Gastrocnemius medialis (tissue), 4 donors: ENCODE data around the gene EHBP1L1. TPM values are rescaled to one million over a fixed set of nuclear protein-coding genes. Genes with fewer than 3 reads are reported as not detected.

Source experiments
- ATAC-seq, 2 donors: fragments of 150-250 bp; one replicate each; pipeline ENCODE4 v1.9.1; 2016
- DNase-seq, 2 donors: peaks; one replicate each; pipeline ENCODE4 v3.0.0-alpha.2; 2019
- H3K27ac ChIP-seq, 4 donors: fragments of 200-600 bp; sonication (generic); 1 replicate in 1 of 4; 2 replicates in 3 of 4; pipeline ENCODE4 v1.5.1; 2016 to 2018; ENCODE audit warnings: mild to moderate bottlenecking in 2 of 4, moderate library complexity in 1 of 4
- H3K27me3 ChIP-seq, 3 donors: fragments of 200-600 bp; sonication (generic) in 2 of 3; 1 replicate in 1 of 3; 2 replicates in 2 of 3; pipeline versions ENCODE4 v1.5.1 to v1.6.0; 2016 to 2019; ENCODE audit warnings: mild to moderate bottlenecking in 1 of 3, moderate library complexity in 1 of 3
- H3K36me3 ChIP-seq, 2 donors: fragments of 200-600 bp; sonication (generic) in 1 of 2; one replicate each; pipeline ENCODE4 v1.5.1; 2017 to 2018
- H3K4me1 ChIP-seq, 2 donors: fragments of 200-600 bp; sonication (generic) in 1 of 2; one replicate each; pipeline ENCODE4 v1.5.1; 2016 to 2017; ENCODE audit warnings: mild to moderate bottlenecking in 2 of 2
- H3K4me3 ChIP-seq, 4 donors: fragments of 200-600 bp; sonication (generic) in 3 of 4; 1 replicate in 1 of 4; 2 replicates in 3 of 4; pipeline ENCODE4 v1.5.1; 2016 to 2019; ENCODE audit warnings: mild to moderate bottlenecking in 2 of 4
- H3K9me3 ChIP-seq, 3 donors: fragments of 200-600 bp; sonication (generic) in 2 of 3; 1 replicate in 1 of 3; 2 replicates in 2 of 3; pipeline ENCODE4 v1.5.1; 2016 to 2019
- POLR2A ChIP-seq, 2 donors: fragments of 450-650 bp; IDR thresholded peaks; one replicate each; pipeline ENCODE4 v1.6.1; 2017; ENCODE audit warnings: antibody characterized with exemption in 2 of 2, mild to moderate bottlenecking in 2 of 2, moderate library complexity in 2 of 2
- in situ Hi-C, 4 donors: fragments of 200-750 bp; cut with MboI; loops; one replicate each; pipeline versions ENCODE4 v1.15.0 to v1.8.0; 2017; ENCODE audit warnings: low sequenced_read_pairs in 4 of 4
- intact Hi-C: fragments of 100-400 bp; cut with DNase I; formaldehyde crosslinking; loops from one replicate; pipeline ENCODE4 v1.15.1; 2023; ENCODE audit warnings: low total_unique reads
- total RNA-seq, 4 donors: library from RNA; depleted of rRNA; stranded (reverse); fragments of >200 nt; gene quantifications; one replicate each; pipeline versions ENCODE4 v1.1.0 to v1.2.3, GENCODE V29; 2016
- TF ChIP-seq, protein P1 (sequence below), 5 experiments: fragments of 450-650 bp in 3 of 5; fragments of 200-600 bp in 2 of 5; sonication (generic) in 2 of 5; IDR thresholded peaks in 4 of 5; conservative IDR thresholded peaks in 1 of 5; 1 replicate in 4 of 5; 2 replicates in 1 of 5; pipeline ENCODE4 v1.5.1; 2016 to 2019; ENCODE audit warnings: antibody characterized with exemption in 5 of 5, mild to moderate bottlenecking in 3 of 5, moderate library complexity in 3 of 5

The EHBP1L1 gene
- total RNA-seq, 4 donors from 2014 or later, result 191 to 374 (median 250) TPM

DNA sequence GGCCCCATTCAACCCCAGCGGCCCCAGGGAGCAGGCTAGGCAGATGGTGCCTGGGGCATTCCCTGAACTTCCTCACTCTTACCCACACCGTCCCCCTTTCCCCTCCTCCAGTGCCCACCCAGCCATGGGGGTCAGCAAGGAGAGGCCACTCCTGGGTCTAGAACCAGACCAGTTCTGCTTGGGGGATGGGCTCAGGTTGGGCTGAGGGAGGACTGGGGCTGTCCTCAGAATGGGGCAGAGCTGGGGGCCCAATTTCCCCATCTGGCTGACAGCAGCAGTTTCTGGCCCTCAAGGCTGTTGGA lies 38.6 kb upstream of the EHBP1L1 start:
- intact Hi-C loops (no loop called here), in situ Hi-C loops (no loop called here)
- H3K9me3 ChIP-seq, result no peaks in the 10 kb centered on the region
- peaks cover 7 to 16% of the 10 kb centered on the region in 2 donors for H3K4me1 ChIP-seq
- no peaks in the 10 kb centered on the region for H3K27me3 ChIP-seq
- ATAC-seq (no peak), DNase-seq (no peak)
- peaks cover 0 to 39% of the 10 kb centered on the region in 2 donors for H3K36me3 ChIP-seq
- H3K4me3 ChIP-seq, result no peak overlapping the region
- H3K27ac ChIP-seq, result no peak overlapping the region
- TF ChIP-seq, protein P1, sequence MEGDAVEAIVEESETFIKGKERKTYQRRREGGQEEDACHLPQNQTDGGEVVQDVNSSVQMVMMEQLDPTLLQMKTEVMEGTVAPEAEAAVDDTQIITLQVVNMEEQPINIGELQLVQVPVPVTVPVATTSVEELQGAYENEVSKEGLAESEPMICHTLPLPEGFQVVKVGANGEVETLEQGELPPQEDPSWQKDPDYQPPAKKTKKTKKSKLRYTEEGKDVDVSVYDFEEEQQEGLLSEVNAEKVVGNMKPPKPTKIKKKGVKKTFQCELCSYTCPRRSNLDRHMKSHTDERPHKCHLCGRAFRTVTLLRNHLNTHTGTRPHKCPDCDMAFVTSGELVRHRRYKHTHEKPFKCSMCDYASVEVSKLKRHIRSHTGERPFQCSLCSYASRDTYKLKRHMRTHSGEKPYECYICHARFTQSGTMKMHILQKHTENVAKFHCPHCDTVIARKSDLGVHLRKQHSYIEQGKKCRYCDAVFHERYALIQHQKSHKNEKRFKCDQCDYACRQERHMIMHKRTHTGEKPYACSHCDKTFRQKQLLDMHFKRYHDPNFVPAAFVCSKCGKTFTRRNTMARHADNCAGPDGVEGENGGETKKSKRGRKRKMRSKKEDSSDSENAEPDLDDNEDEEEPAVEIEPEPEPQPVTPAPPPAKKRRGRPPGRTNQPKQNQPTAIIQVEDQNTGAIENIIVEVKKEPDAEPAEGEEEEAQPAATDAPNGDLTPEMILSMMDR (IDR thresholded peaks at IDR 0.05 in 4 of 5, conservative IDR thresholded peaks at IDR 0.05 in 1 of 5), result no peak

DNA sequence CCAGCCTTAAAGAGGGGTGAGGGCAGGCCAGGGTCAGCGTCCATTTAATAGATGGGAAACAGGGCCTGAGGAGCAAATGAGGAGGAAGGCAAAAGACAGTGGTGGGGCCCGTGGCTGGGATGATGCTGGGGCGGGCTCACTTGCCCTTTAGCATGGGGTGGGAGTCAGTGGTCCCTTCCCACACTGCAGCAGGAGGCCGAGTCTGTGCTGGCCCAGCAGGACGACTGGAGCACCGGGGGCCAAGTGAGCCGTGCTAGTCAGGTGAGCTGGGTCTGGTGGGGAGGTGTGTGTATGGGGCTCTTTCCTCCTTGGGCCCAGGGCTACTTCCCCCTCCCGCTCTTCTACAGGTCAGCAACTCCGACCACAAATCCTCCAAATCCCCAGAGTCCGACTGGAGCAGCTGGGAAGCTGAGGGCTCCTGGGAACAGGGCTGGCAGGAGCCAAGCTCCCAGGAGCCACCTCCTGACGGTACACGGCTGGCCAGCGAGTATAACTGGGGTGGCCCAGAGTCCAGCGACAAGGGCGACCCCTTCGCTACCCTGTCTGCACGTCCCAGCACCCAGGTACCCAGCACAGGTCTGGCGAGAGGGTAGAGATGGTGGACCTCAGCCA lies 38.1 kb upstream of the EHBP1L1 start:
- DNase-seq, result no peak
- Histone ChIP-seq H3K27me3 (no peaks in the 10 kb centered on the region), H3K4me1 (peaks cover 7 to 16% of the 10 kb centered on the region in 2 donors), H3K9me3 (no peaks in the 10 kb centered on the region), H3K4me3 (no peak overlapping the region), H3K27ac (no peak overlapping the region), H3K36me3 (peaks cover 0 to 34% of the 10 kb centered on the region in 2 donors)
- intact Hi-C loops (no loop called here), in situ Hi-C loops (no loop called here)
- ATAC-seq, result no peak
- TF ChIP-seq, protein P1 (IDR thresholded peaks at IDR 0.05 in 4 of 5, conservative IDR thresholded peaks at IDR 0.05 in 1 of 5), result no peak
- TF ChIP-seq POLR2A (IDR thresholded peaks at IDR 0.05), result no peak

DNA sequence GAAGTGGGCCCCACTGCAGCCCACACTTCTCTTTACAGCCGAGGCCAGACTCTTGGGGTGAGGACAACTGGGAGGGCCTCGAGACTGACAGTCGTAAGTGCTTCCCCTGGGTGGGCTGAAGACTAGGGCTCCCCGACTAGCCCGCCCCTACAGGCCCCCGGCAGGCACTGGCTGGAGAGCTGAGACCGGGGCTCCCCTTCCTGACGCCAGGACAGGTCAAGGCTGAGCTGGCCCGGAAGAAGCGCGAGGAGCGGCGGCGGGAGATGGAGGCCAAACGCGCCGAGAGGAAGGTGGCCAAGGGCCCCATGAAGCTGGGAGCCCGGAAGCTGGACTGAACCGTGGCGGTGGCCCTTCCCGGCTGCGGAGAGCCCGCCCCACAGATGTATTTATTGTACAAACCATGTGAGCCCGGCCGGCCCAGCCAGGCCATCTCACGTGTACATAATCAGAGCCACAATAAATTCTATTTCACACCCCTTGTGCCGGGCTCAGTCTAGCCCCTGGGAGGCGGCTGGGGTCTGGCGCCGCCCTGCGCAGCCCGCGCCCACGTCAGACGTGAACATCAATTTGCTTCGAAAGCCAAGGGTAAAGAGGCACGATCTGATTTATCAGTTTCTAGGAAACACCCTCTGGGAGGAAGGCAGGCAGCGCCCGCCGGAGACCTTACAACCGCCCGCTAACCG lies 37.5 kb upstream of the EHBP1L1 start:
- no peak for ATAC-seq

DNA sequence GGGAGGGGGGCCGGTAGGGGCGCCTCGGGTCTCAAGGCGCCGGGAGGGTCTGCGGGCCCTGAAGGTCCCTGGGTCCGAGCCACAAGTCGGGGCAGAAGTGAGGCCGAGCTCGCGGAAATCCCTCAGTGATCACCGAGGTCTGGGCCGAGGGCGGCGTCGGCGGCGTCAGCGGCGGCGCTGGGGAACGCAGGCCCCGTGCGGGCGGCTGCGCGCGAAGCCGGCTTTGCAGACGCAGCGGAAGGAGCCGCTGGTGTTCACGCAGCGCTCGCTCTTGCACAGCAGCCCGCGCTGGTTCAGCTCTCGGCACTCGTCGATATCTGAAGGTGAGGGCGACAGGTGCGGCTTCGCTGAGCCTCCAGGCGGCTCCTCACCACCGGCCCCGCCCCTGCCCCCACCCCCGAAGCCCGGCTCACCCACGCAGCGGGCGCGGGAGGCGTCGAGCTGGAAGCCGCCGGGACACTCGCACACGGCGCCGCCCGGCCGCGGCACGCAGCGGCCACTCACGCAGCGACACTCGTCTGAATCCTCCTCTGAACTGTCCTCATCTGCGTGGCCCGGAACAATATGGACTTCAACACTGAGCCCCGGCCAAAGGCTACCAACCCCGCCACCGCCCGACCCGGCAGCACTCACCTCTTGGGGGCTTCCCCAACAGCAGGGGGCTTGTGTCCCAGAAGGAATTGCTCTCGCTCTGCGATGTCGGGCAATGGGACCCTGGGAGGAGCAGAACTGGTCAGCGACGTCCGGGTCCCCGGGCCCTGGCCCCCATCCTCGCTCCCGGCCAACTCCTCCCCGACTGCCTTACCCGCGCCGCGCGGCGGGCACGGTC lies 36.7 kb upstream of the EHBP1L1 start:
- H3K4me3 ChIP-seq, result no peak overlapping the region
- intact Hi-C loops (no loop called here), in situ Hi-C loops (no loop called here)
- H3K4me1 ChIP-seq, result peaks cover 7 to 16% of the 10 kb centered on the region in 2 donors
- peaks cover 0 to 24% of the 10 kb centered on the region in 2 donors for H3K36me3 ChIP-seq
- no peak for TF ChIP-seq POLR2A (IDR thresholded peaks at IDR 0.05)
- TF ChIP-seq, protein P1 (IDR thresholded peaks at IDR 0.05 in 4 of 5, conservative IDR thresholded peaks at IDR 0.05 in 1 of 5), result no peak
- DNase-seq, result no peak
- no peaks in the 10 kb centered on the region for H3K27me3 ChIP-seq
- H3K27ac ChIP-seq, result peak overlapping the region in 3 of 4 donors; percentile 88 to 92 (median 91)
- H3K9me3 ChIP-seq, result no peaks in the 10 kb centered on the region
- ATAC-seq, result no peak

More for the DNA sequence above, 37.5 kb upstream of the EHBP1L1 start:
- no peak overlapping the region for H3K4me3 ChIP-seq
- TF ChIP-seq, protein P1 (IDR thresholded peaks at IDR 0.05 in 4 of 5, conservative IDR thresholded peaks at IDR 0.05 in 1 of 5), result no peak
- no peak for TF ChIP-seq POLR2A (IDR thresholded peaks at IDR 0.05)
- peaks cover 7 to 16% of the 10 kb centered on the region in 2 donors for H3K4me1 ChIP-seq
- in situ Hi-C loops (no loop called here), intact Hi-C loops (no loop called here)
- H3K36me3 ChIP-seq, result peaks cover 0 to 28% of the 10 kb centered on the region in 2 donors
- H3K27ac ChIP-seq, result no peak overlapping the region
- DNase-seq, result no peak
- H3K9me3 ChIP-seq, result no peaks in the 10 kb centered on the region
- no peaks in the 10 kb centered on the region for H3K27me3 ChIP-seq
